HEK293T (cell line): ENCODE results near the gene SDC4.

Experiments used
- ARNT ChIP-seq: fragments of 450-650 bp; IDR thresholded peaks from 2 replicates; pipeline ENCODE4 v1.6.1; 2017; ENCODE audit warnings: mild to moderate bottlenecking
- CTBP1 ChIP-seq: fragments of 450-650 bp; IDR thresholded peaks from 2 replicates; pipeline ENCODE4 v1.6.1; 2016; ENCODE audit warnings: borderline replicate concordance
- HDGF ChIP-seq: fragments of 450-650 bp; IDR thresholded peaks from 2 replicates; pipeline ENCODE4 v1.6.1; 2017; ENCODE audit warnings: antibody characterized with exemption, borderline replicate concordance
- SUZ12 ChIP-seq: fragments of 450-650 bp; IDR thresholded peaks from 2 replicates; pipeline ENCODE4 v1.6.1; 2016; ENCODE audit warnings: mild to moderate bottlenecking
- TARDBP ChIP-seq: fragments of 450-650 bp; IDR thresholded peaks from 2 replicates; pipeline ENCODE4 v1.6.1; 2016

GRCh38 chr20:45391559-45391958, 43.3 kb upstream of the SDC4 start:
- TF ChIP-seq ARNT: no peak
- TF ChIP-seq TARDBP: no peak
- TF ChIP-seq CTBP1: no peak
- no peak for TF ChIP-seq HDGF
- TF ChIP-seq SUZ12: no peak
